Germinal center (tissue), 1 donor: ENCODE results near the gene TAS2R41.
"Not testable (repeated sequence)": the region's sequence is repeated elsewhere in the genome, so short reads cannot be mapped to it uniquely, and the experiment has no call there.

Source experiments
- DNase-seq: peaks from one replicate; pipeline ENCODE4 v3.0.0; 2012; ENCODE audit warnings: mixed read lengths, low spot score

TAS2R41 gene

GRCh38 chr7:143519411-143520131, 41.9 kb downstream of the TAS2R41 start:
- no peak for DNase-seq

- not testable (repeated sequence) for DNase-seq
Observed at GRCh38 chr7:143522309-143522916, 44.7 kb downstream of the TAS2R41 start.
